WI38 (cell line): ENCODE data around the gene ASB6.

Source experiments
- H3K4me3 ChIP-seq: 2 replicates; pipeline ENCODE4 v1.5.1; 2011; ENCODE audit warnings: low read depth, mild to moderate bottlenecking, control low read depth, low read length
- CTCF ChIP-seq: IDR thresholded peaks from 2 replicates; pipeline ENCODE4 v1.5.1; 2012; ENCODE audit warnings: low read depth, mild to moderate bottlenecking, control low read depth, low read length

Gene ASB6

GRCh38 chr9:129612123-129612522, 29.8 kb downstream of the ASB6 start:
- H3K4me3 ChIP-seq, result no peak overlapping the region
- TF ChIP-seq CTCF, result no peak

- TF ChIP-seq CTCF, result no peak; the same call in 1 of the 2 replicates
- H3K4me3 ChIP-seq, result no peak overlapping the region
These were observed 30.6 kb downstream of the ASB6 start for GRCh38 chr9:129611307-129611800.

GRCh38 chr9:129610473-129611306, 31.3 kb downstream of the ASB6 start:
- TF ChIP-seq CTCF, result peak; percentile 81
- peak overlapping the region; percentile 61 for H3K4me3 ChIP-seq

- peak overlapping the region; percentile 61 for H3K4me3 ChIP-seq
- no peak for TF ChIP-seq CTCF
These were observed 31.8 kb downstream of the ASB6 start for GRCh38 chr9:129610213-129610472.

GRCh38 chr9:129609486-129610212, 32.3 kb downstream of the ASB6 start:
- TF ChIP-seq CTCF, result no peak
- H3K4me3 ChIP-seq, result no peak overlapping the region

GRCh38 chr9:129608561-129609481, 33.1 kb downstream of the ASB6 start:
- no peak overlapping the region for H3K4me3 ChIP-seq
- TF ChIP-seq CTCF, result no peak

GRCh38 chr9:129607027-129607387, 34.9 kb downstream of the ASB6 start:
- no peak overlapping the region for H3K4me3 ChIP-seq
- no peak for TF ChIP-seq CTCF
